Liver (tissue), 9 donors: ENCODE data around the gene NKX1-1. TPM values are rescaled to one million over a fixed set of nuclear protein-coding genes. Genes with fewer than 3 reads are reported as not detected.
A peak's percentile ranks its signal among the peaks of the same experiment; 100 is the strongest.

ENCODE experiments used
- DNase-seq: peaks from one replicate; pipeline ENCODE4 v3.0.0-alpha.2; 2017; ENCODE audit warnings: low spot score
- H3K27ac ChIP-seq, 2 donors: one replicate each; pipeline ENCODE4 v1.7.0; 2013; ENCODE audit warnings: inconsistent platforms in 2 of 2, low read length in 2 of 2, control low read depth in 1 of 2, low read depth in 1 of 2, mild to moderate bottlenecking in 1 of 2
- H3K27me3 ChIP-seq, 4 donors: one replicate each; pipeline versions ENCODE4 v1.6.1 to v1.7.0; 2013; ENCODE audit warnings: low read length in 3 of 4, inconsistent platforms in 1 of 4, mild to moderate bottlenecking in 1 of 4, moderate library complexity in 1 of 4; ENCODE audit not compliant: control insufficient read depth in 4 of 4, insufficient read depth in 4 of 4
- H3K36me3 ChIP-seq, 4 donors: one replicate each; pipeline versions ENCODE4 v1.6.1 to v1.7.0; 2013; ENCODE audit warnings: low read length in 3 of 4, mild to moderate bottlenecking in 3 of 4, low read depth in 1 of 4, moderate library complexity in 1 of 4; ENCODE audit not compliant: control insufficient read depth in 4 of 4, insufficient read depth in 3 of 4
- H3K4me1 ChIP-seq, 4 donors: one replicate each; pipeline versions ENCODE4 v1.6.1 to v1.7.0; 2013; ENCODE audit warnings: low read length in 3 of 4, mild to moderate bottlenecking in 3 of 4, moderate library complexity in 1 of 4; ENCODE audit not compliant: control insufficient read depth in 4 of 4, insufficient read depth in 4 of 4
- H3K4me3 ChIP-seq, 3 donors: one replicate each; pipeline versions ENCODE4 v1.6.1 to v1.7.0; 2013; ENCODE audit warnings: low read length in 3 of 3, control low read depth in 1 of 3, low read depth in 1 of 3, mild to moderate bottlenecking in 1 of 3
- H3K9ac ChIP-seq, 2 donors: one replicate each; pipeline ENCODE4 v1.7.0; 2013; ENCODE audit warnings: low read length in 2 of 2, mild to moderate bottlenecking in 2 of 2, moderate library complexity in 2 of 2, control low read depth in 1 of 2, low read depth in 1 of 2
- H3K9me3 ChIP-seq, 4 donors: one replicate each; pipeline versions ENCODE4 v1.6.1 to v1.7.0; 2013; ENCODE audit warnings: low read length in 3 of 4; ENCODE audit not compliant: control insufficient read depth in 4 of 4
- EGR1 ChIP-seq, 2 donors: IDR thresholded peaks; 2 replicates each; pipeline ENCODE4 v1.6.1; 2016 to 2018; ENCODE audit warnings: antibody characterized with exemption in 2 of 2, low read depth in 2 of 2
- FOXA1 ChIP-seq: IDR thresholded peaks from 2 replicates; pipeline ENCODE4 v1.6.1; 2016; ENCODE audit warnings: antibody characterized with exemption
- FOXA2 ChIP-seq: IDR thresholded peaks from 2 replicates; pipeline ENCODE4 v1.6.1; 2016; ENCODE audit warnings: antibody characterized with exemption
- GABPA ChIP-seq, 2 donors: IDR thresholded peaks in 1 of 2; conservative IDR thresholded peaks in 1 of 2; 2 replicates each; pipeline ENCODE4 v1.6.1; 2016; ENCODE audit warnings: antibody characterized with exemption in 2 of 2, mild to moderate bottlenecking in 1 of 2, moderate library complexity in 1 of 2
- HNF4A ChIP-seq, 2 donors: conservative IDR thresholded peaks; 2 replicates each; pipeline ENCODE4 v1.6.1; 2016; ENCODE audit warnings: antibody characterized with exemption in 2 of 2, mild to moderate bottlenecking in 2 of 2
- HNF4G ChIP-seq: IDR thresholded peaks from 2 replicates; pipeline ENCODE4 v1.6.1; 2016; ENCODE audit warnings: antibody characterized with exemption
- JUND ChIP-seq, 2 donors: IDR thresholded peaks; 2 replicates each; pipeline ENCODE4 v1.6.1; 2016; ENCODE audit warnings: antibody characterized with exemption in 2 of 2
- NR2F2 ChIP-seq: IDR thresholded peaks from 2 replicates; pipeline ENCODE4 v1.6.1; 2016; ENCODE audit warnings: antibody characterized with exemption
- RAD21 ChIP-seq, 2 donors: IDR thresholded peaks; 2 replicates each; pipeline ENCODE4 v1.6.1; 2016; ENCODE audit warnings: antibody characterized with exemption in 2 of 2, mild to moderate bottlenecking in 2 of 2
- RXRA ChIP-seq, 2 donors: IDR thresholded peaks; 2 replicates each; pipeline ENCODE4 v1.6.1; 2017 to 2018; ENCODE audit warnings: antibody characterized with exemption in 2 of 2, mild to moderate bottlenecking in 1 of 2
- SP1 ChIP-seq: IDR thresholded peaks from 2 replicates; pipeline ENCODE4 v1.6.1; 2018; ENCODE audit warnings: antibody characterized with exemption, mild to moderate bottlenecking
- TAF1 ChIP-seq: conservative IDR thresholded peaks from 2 replicates; pipeline ENCODE4 v1.6.1; 2016; ENCODE audit warnings: antibody characterized with exemption, mild to moderate bottlenecking
- YY1 ChIP-seq: IDR thresholded peaks from 2 replicates; pipeline ENCODE4 v1.6.1; 2016; ENCODE audit warnings: antibody characterized with exemption, mild to moderate bottlenecking
- WGBS: extraction: QIAGEN DNeasy Blood & Tissue Kit; methylation state at CpG from one replicate; pipeline ENCODE4 v1.1.7; 2013; 5-methylcytosine and 5-hydroxymethylcytosine counted together
- polyA plus RNA-seq, 2 donors: library from polyadenylated mRNA; stranded (reverse) in 1 of 2; unstranded in 1 of 2; fragments of 200-250 nt in 1 of 2; fragments of >200 nt in 1 of 2; fragmentation: Nextera tagmentation in 1 of 2; extraction: Ambion mirVana in 1 of 2; gene quantifications; one replicate each; pipeline versions ENCODE4 v1.2.1 to v1.2.3, GENCODE V29; 2013 to 2015
- total RNA-seq, 2 donors: library from RNA; depleted of rRNA; stranded (reverse); fragments of >200 nt; gene quantifications; one replicate each; pipeline ENCODE4 v1.2.3, GENCODE V29; 2014
- TF ChIP-seq, protein P1 (sequence below): IDR thresholded peaks from 2 replicates; pipeline ENCODE4 v1.6.1; 2016; ENCODE audit warnings: antibody characterized with exemption
- TF ChIP-seq, protein P2 (sequence below): fragments of 150-350 bp; IDR thresholded peaks from 2 replicates; pipeline ENCODE4 v1.5.1; 2017; ENCODE audit warnings: improper control_type of control experiment, low read depth, low read length; ENCODE audit not compliant: missing input control
- TF ChIP-seq, protein P3 (sequence below): IDR thresholded peaks from 2 replicates; pipeline ENCODE4 v1.6.1; 2016; ENCODE audit warnings: antibody characterized with exemption
- TF ChIP-seq, protein P4 (sequence below): IDR thresholded peaks from 2 replicates; pipeline ENCODE4 v1.6.1; 2016; ENCODE audit warnings: antibody characterized with exemption
- TF ChIP-seq, protein P5 (sequence below): IDR thresholded peaks from 2 replicates; pipeline ENCODE4 v1.6.1; 2016; ENCODE audit warnings: antibody characterized with exemption, mild to moderate bottlenecking
- donor health status: healthy.
- donor health status: healthy.
- donor health status: healthy.
- donor health status: healthy.
- donor health status: healthy.

NKX1-1 gene
- total and polyA plus RNA-seq, 4 donors = not detected

DNA sequence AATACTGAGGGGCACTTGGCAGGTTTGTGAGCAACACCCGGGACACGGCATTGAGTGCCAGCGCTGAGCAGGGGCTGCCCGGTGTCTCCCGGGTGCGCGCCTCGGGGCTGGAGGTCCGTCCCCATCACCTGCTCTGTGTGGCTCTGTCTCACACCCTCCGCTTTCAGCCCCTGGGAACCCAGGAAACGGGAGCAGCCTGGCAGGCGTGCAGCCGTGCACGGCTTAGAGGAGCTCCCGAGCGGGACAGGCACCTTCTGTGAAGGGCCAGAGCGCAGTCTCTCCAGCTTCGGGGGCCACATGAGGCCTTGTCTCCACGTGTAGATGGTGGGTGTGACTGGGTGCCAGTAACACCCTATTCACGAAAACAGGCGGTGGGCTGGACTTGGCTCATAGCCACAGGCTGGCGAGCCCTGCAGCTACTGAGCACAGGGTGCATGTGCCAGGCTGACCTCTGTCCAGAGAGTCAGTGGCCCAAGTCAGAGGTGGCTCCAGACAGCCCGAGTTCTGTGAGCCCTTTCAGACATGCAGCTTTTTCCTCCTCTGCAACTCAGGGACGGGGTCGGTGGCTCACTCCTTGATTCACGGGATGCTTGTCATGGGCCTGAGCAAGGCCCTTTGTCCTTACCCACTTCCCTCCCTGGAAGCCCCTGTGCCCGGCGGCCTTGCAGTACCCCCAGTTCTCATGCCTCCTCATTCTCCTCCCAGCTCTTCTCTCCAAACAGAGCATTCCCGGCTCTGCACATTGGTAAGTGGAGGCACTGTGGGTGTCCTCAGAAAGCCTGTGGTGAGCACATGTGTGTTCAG is 35.7 kb downstream of the NKX1-1 start:
- 74% methylated on average over 29 of the region's 29 CpGs for WGBS
- no peak for TF ChIP-seq JUND (IDR thresholded peaks at IDR 0.05)
- TF ChIP-seq EGR1 (IDR thresholded peaks at IDR 0.05; ENCODE audit: low read depth in 2 of 2) = no peak
- TF ChIP-seq HNF4A (conservative IDR thresholded peaks at IDR 0.05) = peak in 1 of 2 donors; percentile 6
- Histone ChIP-seq H3K4me1 (peaks cover 6 to 22% (median 9%) of the 10 kb centered on the region in 4 donors), H3K9ac (no peak overlapping the region), H3K9me3 (no peaks in the 10 kb centered on the region), H3K4me3 (no peak overlapping the region), H3K27me3 (no peaks in the 10 kb centered on the region), H3K36me3 (peaks cover 0 to 8% (median 4%) of the 10 kb centered on the region in 4 donors), H3K27ac (no peak overlapping the region)
- DNase-seq = no peak

DNA sequence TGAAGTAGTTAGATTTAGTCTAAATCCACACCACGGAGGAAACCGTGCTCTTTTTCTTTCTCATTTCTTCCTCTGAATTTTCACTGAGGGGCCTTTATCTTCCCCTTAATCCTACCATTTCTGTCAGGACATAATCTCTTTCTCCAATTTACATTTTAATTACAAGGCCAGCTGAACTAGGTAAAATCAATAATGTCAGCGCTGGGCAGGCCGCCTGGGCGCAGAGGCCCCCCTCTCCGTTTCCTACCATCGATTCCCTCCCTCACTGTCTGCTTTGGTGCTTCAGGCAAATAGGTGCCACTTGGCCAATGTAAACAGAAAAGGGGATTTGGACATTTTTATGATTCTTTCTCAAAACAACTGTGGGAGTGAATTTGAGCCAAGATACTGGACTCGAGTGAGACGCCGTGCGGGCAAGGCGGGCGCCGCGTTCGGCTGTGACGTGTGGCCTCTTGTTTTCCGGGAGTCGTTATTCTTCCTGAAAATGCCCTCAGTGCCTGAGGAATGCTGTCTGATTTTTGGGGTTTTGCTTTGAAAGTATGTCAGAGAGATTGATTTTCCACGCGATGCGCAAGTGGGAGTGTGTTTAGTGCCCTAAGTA is 36.7 kb downstream of the NKX1-1 start:
- DNase-seq = no peak
- H3K9ac ChIP-seq = no peak overlapping the region
- peak; percentile 24 for TF ChIP-seq FOXA2
- TF ChIP-seq, protein P1, sequence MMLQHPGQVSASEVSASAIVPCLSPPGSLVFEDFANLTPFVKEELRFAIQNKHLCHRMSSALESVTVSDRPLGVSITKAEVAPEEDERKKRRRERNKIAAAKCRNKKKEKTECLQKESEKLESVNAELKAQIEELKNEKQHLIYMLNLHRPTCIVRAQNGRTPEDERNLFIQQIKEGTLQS = no peak
- peaks cover 6 to 22% (median 9%) of the 10 kb centered on the region in 4 donors for H3K4me1 ChIP-seq
- H3K36me3 ChIP-seq = peaks cover 0 to 6% (median 3%) of the 10 kb centered on the region in 4 donors
- H3K9me3 ChIP-seq = no peaks in the 10 kb centered on the region
- 48% methylated on average over 22 of the region's 22 CpGs for WGBS
- no peak overlapping the region for H3K4me3 ChIP-seq
- no peak overlapping the region for H3K27ac ChIP-seq
- H3K27me3 ChIP-seq = no peaks in the 10 kb centered on the region

DNA sequence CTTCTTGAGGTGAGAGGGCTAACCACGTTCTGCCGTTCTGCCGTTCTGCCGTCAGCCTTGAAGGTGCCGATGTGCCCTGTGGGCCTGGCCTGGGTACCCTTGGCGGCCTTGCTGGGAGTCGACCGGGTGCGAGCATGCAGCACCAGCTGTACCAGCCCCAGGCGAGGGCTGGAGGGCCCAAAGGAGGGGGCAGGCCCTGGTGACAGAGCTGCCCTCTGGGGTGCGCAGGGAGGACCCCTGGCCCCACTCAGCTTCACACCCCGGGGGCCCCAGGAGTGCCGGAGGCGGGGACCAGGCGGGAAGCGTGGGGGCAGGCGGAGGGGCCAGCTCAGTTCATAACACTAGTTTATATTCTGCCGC is 37.2 kb downstream of the NKX1-1 start:
- DNase-seq = no peak
- Histone ChIP-seq H3K4me3 (no peak overlapping the region), H3K9me3 (no peaks in the 10 kb centered on the region), H3K27me3 (no peaks in the 10 kb centered on the region), H3K27ac (no peak overlapping the region), H3K9ac (no peak overlapping the region), H3K36me3 (peaks cover 0 to 6% (median 3%) of the 10 kb centered on the region in 4 donors), H3K4me1 (peaks cover 6 to 22% (median 9%) of the 10 kb centered on the region in 4 donors)
- WGBS = 94% methylated on average over 18 of the region's 18 CpGs
- no peak for TF ChIP-seq HNF4G
- no peak for TF ChIP-seq JUND (IDR thresholded peaks at IDR 0.05)
- no peak for TF ChIP-seq TAF1
- no peak for TF ChIP-seq RAD21 (IDR thresholded peaks at IDR 0.05)
- TF ChIP-seq, protein P2, sequence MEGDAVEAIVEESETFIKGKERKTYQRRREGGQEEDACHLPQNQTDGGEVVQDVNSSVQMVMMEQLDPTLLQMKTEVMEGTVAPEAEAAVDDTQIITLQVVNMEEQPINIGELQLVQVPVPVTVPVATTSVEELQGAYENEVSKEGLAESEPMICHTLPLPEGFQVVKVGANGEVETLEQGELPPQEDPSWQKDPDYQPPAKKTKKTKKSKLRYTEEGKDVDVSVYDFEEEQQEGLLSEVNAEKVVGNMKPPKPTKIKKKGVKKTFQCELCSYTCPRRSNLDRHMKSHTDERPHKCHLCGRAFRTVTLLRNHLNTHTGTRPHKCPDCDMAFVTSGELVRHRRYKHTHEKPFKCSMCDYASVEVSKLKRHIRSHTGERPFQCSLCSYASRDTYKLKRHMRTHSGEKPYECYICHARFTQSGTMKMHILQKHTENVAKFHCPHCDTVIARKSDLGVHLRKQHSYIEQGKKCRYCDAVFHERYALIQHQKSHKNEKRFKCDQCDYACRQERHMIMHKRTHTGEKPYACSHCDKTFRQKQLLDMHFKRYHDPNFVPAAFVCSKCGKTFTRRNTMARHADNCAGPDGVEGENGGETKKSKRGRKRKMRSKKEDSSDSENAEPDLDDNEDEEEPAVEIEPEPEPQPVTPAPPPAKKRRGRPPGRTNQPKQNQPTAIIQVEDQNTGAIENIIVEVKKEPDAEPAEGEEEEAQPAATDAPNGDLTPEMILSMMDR = no peak
- TF ChIP-seq, protein P1 = no peak
- no peak for TF ChIP-seq FOXA1
- TF ChIP-seq SP1 = no peak
- TF ChIP-seq NR2F2 = no peak
- TF ChIP-seq, protein P3, sequence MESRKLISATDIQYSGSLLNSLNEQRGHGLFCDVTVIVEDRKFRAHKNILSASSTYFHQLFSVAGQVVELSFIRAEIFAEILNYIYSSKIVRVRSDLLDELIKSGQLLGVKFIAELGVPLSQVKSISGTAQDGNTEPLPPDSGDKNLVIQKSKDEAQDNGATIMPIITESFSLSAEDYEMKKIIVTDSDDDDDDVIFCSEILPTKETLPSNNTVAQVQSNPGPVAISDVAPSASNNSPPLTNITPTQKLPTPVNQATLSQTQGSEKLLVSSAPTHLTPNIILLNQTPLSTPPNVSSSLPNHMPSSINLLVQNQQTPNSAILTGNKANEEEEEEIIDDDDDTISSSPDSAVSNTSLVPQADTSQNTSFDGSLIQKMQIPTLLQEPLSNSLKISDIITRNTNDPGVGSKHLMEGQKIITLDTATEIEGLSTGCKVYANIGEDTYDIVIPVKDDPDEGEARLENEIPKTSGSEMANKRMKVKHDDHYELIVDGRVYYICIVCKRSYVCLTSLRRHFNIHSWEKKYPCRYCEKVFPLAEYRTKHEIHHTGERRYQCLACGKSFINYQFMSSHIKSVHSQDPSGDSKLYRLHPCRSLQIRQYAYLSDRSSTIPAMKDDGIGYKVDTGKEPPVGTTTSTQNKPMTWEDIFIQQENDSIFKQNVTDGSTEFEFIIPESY = no peak
- TF ChIP-seq HNF4A (conservative IDR thresholded peaks at IDR 0.05) = no peak
- no peak for TF ChIP-seq FOXA2
- TF ChIP-seq, protein P4, sequence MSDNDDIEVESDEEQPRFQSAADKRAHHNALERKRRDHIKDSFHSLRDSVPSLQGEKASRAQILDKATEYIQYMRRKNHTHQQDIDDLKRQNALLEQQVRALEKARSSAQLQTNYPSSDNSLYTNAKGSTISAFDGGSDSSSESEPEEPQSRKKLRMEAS = no peak
- TF ChIP-seq, protein P5, sequence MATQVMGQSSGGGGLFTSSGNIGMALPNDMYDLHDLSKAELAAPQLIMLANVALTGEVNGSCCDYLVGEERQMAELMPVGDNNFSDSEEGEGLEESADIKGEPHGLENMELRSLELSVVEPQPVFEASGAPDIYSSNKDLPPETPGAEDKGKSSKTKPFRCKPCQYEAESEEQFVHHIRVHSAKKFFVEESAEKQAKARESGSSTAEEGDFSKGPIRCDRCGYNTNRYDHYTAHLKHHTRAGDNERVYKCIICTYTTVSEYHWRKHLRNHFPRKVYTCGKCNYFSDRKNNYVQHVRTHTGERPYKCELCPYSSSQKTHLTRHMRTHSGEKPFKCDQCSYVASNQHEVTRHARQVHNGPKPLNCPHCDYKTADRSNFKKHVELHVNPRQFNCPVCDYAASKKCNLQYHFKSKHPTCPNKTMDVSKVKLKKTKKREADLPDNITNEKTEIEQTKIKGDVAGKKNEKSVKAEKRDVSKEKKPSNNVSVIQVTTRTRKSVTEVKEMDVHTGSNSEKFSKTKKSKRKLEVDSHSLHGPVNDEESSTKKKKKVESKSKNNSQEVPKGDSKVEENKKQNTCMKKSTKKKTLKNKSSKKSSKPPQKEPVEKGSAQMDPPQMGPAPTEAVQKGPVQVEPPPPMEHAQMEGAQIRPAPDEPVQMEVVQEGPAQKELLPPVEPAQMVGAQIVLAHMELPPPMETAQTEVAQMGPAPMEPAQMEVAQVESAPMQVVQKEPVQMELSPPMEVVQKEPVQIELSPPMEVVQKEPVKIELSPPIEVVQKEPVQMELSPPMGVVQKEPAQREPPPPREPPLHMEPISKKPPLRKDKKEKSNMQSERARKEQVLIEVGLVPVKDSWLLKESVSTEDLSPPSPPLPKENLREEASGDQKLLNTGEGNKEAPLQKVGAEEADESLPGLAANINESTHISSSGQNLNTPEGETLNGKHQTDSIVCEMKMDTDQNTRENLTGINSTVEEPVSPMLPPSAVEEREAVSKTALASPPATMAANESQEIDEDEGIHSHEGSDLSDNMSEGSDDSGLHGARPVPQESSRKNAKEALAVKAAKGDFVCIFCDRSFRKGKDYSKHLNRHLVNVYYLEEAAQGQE = no peak
- no peak for TF ChIP-seq YY1
- TF ChIP-seq RXRA (IDR thresholded peaks at IDR 0.05) = no peak
- TF ChIP-seq GABPA (IDR thresholded peaks at IDR 0.05 in 1 of 2, conservative IDR thresholded peaks at IDR 0.05 in 1 of 2) = no peak
- no peak for TF ChIP-seq EGR1 (IDR thresholded peaks at IDR 0.05; ENCODE audit: low read depth in 2 of 2)
